CD4-positive, alpha-beta T cell treated with Interleukin-21 for 1 hour (primary cell): ENCODE measurements around the gene C20orf204.
"Not testable (repeated sequence)": the region's sequence is repeated elsewhere in the genome, so short reads cannot be mapped to it uniquely, and the experiment has no call there.

ENCODE experiments used
- DNase-seq: peaks from one replicate; pipeline ENCODE4 v3.0.0-alpha.2; 2020

The C20orf204 gene

DNA sequence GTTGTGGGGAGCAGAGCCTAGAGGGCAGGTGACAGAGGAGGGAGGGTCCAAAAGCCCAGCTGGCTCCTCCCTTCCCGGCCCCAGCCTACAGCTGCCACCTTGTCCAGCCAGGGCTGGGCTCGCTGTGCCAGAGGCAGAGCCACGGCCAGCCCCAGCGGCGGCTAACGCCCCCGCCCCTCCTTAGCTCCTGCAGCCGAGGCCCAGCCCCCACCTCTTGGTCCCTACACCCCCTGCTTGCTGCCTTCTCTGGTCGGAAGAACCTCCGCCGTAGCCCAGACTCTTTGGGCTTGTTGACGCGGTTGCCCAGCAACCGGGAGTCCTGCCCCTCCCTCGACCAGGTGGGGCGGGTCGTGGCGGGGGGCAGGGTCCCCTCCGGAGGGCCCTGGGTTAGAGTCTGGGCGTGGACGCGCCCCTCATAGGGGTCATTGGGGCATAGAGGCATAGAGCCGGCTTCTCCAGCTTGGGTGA lies 48.7 kb downstream of the C20orf204 start:
- no peak for DNase-seq

DNA sequence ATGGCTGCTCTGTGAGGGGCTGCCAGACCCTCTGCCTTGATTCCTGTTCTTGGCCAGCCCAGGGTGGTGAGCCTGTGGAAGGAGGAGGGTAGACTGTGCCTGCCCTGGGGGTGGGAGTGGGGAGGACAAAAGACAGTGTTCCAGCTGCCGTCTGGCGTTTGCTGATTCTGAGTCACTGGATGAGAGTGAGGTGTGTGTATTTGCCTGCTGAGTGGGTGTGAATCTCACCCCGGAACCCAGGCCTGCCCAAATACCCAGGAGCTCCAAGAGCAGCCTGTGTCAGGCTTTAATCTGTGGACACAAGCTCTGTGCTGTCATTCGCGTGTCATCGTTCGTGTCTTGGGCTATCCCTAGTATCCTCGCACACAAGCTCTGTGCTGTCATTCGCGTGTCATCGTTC lies 50.8 kb downstream of the C20orf204 start:
- DNase-seq, result no peak

DNA sequence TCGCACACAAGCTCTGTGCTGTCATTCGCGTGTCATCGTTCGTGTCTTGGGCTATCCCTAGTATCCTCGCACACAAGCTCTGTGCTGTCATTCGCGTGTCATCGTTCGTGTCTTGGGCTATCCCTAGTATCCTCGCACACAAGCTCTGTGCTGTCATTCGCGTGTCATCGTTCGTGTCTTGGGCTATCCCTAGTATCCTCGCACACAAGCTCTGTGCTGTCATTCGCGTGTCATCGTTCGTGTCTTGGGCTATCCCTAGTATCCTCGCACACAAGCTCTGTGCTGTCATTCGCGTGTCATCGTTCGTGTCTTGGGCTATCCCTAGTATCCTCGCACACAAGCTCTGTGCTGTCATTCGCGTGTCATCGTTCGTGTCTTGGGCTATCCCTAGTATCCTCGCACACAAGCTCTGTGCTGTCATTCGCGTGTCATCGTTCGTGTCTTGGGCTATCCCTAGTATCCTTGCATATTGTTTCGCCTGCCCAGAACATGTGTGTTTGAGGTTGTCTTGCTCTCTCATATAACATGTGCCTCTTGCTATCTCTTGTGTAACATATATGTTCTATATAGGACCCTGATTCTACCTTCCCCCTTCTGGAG lies 51.3 kb downstream of the C20orf204 start:
- DNase-seq, result not testable (repeated sequence)

DNA sequence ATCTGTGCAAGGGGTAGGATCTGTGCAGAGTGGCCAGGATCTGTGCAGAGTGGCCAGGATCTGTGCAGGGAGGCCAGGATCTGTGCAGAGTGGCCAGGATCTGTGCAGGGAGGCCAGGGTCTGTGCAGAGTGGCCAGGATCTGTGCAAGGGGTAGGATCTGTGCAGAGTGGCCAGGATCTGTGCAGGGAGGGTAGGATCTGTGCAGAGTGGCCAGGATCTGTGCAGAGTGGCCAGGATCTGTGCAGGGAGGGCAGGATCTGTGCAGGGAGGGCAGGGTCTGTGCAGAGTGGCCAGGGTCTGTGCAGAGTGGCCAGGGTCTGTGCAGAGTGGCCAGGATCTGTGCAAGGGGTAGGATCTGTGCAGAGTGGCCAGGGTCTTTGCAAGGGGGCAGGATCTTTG lies 52.6 kb downstream of the C20orf204 start:
- not testable (repeated sequence) for DNase-seq
